Measurements from ENCODE around the gene KCNQ2.

KCNQ2 gene

DNA sequence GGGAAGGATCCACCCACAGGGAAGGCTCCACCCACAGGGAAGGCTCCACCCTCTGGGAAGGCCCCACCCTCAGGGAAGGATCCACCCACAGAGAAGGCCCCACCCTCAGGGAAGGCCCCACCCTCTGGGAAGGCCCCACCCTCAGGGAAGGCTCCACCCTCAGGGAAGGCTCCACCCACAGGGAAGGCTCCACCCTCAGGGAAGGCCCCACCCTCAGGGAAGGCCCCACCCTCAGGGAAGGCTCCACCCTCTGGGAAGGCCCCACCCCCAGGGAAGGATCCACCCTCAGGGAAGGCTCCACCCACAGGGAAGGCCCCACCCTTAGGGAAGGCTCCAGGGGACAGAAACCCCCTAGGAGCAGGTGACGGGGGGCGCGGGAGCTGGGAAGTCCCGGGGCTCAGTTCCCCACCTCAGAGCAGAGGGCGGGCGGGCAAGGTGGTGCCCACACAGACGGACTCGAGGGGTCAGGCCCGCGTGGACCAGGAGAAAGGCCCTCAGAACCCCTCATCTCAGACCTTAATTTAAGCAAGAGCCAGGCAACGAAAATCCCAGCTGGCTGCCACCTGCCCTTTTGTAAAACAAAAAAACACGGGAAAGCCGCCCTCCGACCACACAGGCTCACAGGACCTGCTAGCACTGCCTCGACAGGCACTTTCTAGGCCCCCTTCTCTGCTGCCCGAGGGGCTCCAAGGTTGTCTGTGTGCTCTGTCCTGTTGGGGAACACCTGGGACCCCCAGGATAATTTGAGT, 39.7 kb downstream of the KCNQ2 start:
- Histone ChIP-seq H3K27ac (no peak overlapping the region), H3K4me1 (no peaks in the 10 kb centered on the region), H3K4me3 (no peak overlapping the region), H3K9me3 (no peaks in the 10 kb centered on the region), H3K27me3 (peaks cover 0 to 61% of the 10 kb centered on the region in 2 donors), H3K36me3 (no peaks in the 10 kb centered on the region)
- intact Hi-C loops (cut with DNase I; ENCODE audit: low total_unique reads) = no loop called here
- TF ChIP-seq, protein P1, sequence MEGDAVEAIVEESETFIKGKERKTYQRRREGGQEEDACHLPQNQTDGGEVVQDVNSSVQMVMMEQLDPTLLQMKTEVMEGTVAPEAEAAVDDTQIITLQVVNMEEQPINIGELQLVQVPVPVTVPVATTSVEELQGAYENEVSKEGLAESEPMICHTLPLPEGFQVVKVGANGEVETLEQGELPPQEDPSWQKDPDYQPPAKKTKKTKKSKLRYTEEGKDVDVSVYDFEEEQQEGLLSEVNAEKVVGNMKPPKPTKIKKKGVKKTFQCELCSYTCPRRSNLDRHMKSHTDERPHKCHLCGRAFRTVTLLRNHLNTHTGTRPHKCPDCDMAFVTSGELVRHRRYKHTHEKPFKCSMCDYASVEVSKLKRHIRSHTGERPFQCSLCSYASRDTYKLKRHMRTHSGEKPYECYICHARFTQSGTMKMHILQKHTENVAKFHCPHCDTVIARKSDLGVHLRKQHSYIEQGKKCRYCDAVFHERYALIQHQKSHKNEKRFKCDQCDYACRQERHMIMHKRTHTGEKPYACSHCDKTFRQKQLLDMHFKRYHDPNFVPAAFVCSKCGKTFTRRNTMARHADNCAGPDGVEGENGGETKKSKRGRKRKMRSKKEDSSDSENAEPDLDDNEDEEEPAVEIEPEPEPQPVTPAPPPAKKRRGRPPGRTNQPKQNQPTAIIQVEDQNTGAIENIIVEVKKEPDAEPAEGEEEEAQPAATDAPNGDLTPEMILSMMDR (IDR thresholded peaks at IDR 0.05) = no peak
- DNase-seq = no peak

DNA sequence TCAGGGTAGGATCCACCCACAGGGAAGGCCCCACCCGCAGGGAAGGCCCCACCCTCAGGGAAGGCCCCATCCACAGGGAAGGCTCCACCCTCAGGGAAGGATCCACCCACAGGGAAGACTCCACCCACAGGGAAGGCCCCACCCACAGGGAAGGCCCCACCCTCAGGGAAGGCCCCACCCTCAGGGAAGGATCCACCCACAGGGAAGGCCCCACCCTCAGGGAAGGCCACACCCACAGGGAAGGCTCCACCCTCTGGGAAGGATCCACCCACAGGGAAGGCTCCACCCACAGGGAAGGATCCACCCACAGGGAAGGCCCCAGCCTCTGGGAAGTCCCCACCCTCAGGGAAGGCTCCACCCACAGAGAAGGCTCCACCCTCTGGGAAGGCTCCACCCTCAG, 40.5 kb downstream of the KCNQ2 start:
- Histone ChIP-seq H3K9me3 (no peaks in the 10 kb centered on the region), H3K36me3 (no peaks in the 10 kb centered on the region), H3K4me1 (no peaks in the 10 kb centered on the region), H3K27me3 (peaks cover 0 to 58% of the 10 kb centered on the region in 2 donors), H3K4me3 (no peak overlapping the region), H3K27ac (no peak overlapping the region)
- DNase-seq = no peak
- intact Hi-C loops (cut with DNase I; ENCODE audit: low total_unique reads) = no loop called here
- TF ChIP-seq, protein P1 (IDR thresholded peaks at IDR 0.05) = no peak

DNA sequence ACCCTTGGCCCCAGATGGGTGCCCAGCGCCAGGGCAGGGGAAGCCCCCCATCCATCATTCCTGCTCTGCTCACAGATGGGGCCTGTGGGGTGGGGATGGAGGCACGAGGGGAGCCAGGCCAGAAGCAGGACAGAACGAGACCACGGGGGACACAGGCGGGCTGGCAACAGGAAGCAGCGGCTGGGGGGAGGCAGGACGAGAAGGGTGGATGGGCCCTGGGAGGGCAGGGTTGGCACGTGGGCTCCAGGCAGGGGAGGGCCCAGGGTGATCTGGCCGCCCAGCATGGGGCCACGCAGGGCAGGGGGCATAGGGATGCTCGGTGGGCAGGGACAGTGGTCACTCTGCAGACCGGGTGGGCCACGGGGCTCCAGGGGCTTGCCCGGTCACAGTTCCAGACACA, 41.6 kb downstream of the KCNQ2 start:
- TF ChIP-seq, protein P1 (IDR thresholded peaks at IDR 0.05) = no peak
- no peak overlapping the region for H3K4me3 ChIP-seq
- no peak overlapping the region for H3K27ac ChIP-seq
- DNase-seq = no peak
- no peaks in the 10 kb centered on the region for H3K36me3 ChIP-seq
- intact Hi-C loops (cut with DNase I; ENCODE audit: low total_unique reads) = no loop called here
- H3K9me3 ChIP-seq = no peaks in the 10 kb centered on the region
- H3K4me1 ChIP-seq = no peaks in the 10 kb centered on the region
- H3K27me3 ChIP-seq = peaks cover 0 to 61% of the 10 kb centered on the region in 2 donors

DNA sequence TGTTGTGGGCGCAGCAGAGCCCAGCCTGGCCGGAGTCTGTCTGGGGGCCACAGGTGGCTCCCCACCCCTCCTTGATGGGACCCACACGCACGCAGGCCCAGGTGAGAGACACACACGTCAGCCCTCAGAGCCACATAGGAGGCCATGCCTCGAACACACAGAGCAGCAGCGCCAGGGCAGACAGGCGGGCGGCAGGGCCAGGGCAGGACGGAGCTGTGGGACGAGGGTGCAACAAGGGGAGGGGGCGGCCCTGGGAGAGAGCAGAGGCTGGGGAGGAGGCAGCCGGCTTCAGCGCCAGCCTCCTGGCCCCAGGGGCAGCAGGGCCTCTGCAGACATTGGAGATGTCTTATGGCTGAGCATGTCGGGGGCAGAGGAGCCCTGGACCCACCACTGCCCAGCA, 42.5 kb downstream of the KCNQ2 start:
- H3K36me3 ChIP-seq = no peaks in the 10 kb centered on the region
- H3K27ac ChIP-seq = no peak overlapping the region
- H3K27me3 ChIP-seq = peaks cover 0 to 61% of the 10 kb centered on the region in 2 donors
- no peaks in the 10 kb centered on the region for H3K4me1 ChIP-seq
- no peak for DNase-seq
- intact Hi-C loops (cut with DNase I; ENCODE audit: low total_unique reads) = no loop called here
- H3K4me3 ChIP-seq = no peak overlapping the region
- TF ChIP-seq, protein P1 (IDR thresholded peaks at IDR 0.05) = no peak
- no peaks in the 10 kb centered on the region for H3K9me3 ChIP-seq

DNA sequence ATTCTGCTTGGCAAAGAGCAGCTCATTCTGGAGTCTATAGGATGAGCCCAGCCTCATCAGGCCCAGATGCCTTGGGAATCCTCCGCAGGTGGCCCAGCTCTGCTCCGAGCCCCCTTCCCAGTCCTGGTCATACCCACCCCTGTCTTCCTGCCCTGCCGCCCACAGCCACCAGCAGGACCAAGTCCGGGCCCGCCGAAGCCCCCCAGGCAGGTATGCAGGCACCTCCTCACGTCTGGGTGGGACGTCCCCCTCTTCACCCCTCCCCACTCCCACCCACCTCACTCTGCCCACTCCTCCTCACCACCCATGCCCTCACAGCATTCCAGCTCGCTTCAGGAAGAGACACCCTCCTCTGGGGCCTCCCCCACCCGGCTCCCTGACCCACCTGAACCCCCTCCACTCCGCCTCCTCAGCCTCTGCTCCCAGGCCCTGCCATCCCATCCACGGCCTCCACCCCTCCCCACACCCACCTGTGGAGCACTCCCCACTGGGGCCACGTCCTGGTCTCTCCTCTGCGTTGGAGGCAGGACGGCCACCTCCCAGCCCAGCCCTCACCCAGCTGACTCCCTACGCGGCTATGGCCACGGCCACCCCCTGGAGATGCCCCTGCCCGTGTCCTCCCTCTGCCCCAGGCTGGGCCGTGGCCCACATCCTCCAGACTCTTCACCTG, 43.4 kb downstream of the KCNQ2 start:
- Histone ChIP-seq H3K9me3 (peaks cover 0 to 4% (median 0%) of the 10 kb centered on the region in 3 donors), H3K36me3 (no peaks in the 10 kb centered on the region), H3K27ac (no peak overlapping the region), H3K4me3 (no peak overlapping the region), H3K27me3 (peaks cover 0 to 55% of the 10 kb centered on the region in 2 donors), H3K4me1 (no peaks in the 10 kb centered on the region)
- TF ChIP-seq, protein P1 (IDR thresholded peaks at IDR 0.05) = no peak
- intact Hi-C loops (cut with DNase I; ENCODE audit: low total_unique reads) = no loop called here
- no peak for DNase-seq
